Neural progenitor cell (in vitro differentiated cells): ENCODE measurements around the gene TMEM178B.

ENCODE experiments used
- CTCF ChIP-seq: fragments of 200-600 bp; sonication (generic); IDR thresholded peaks from 2 replicates; pipeline ENCODE4 v1.5.1; 2017; ENCODE audit warnings: antibody characterized with exemption, mild to moderate bottlenecking
- EZH2 ChIP-seq: fragments of 200-600 bp; sonication (generic); IDR thresholded peaks from 2 replicates; pipeline ENCODE4 v1.6.1; 2017; ENCODE audit warnings: antibody characterized with exemption, mild to moderate bottlenecking, moderate library complexity
- EZH2phosphoT487 ChIP-seq: fragments of 200-600 bp; sonication (generic); IDR thresholded peaks from 2 replicates; pipeline ENCODE4 v1.6.1; 2017; ENCODE audit warnings: antibody characterized with exemption

- no peak for TF ChIP-seq CTCF
- no peak for TF ChIP-seq EZH2
- no peak for TF ChIP-seq EZH2phosphoT487
Observed at GRCh38 chr7:141300816-141301215, 227.0 kb downstream of the TMEM178B start.
